Measurements from ENCODE around the gene MOB3B. TPM values are rescaled to one million over a fixed set of nuclear protein-coding genes. Genes with fewer than 3 reads are reported as not detected.

MOB3B gene
- total RNA-seq, 4 donors from 2014 or later, result 9.8 to 17.6 (median 14.6) TPM

- DNase-seq, result no peak
- intact Hi-C loops (cut with DNase I), result no loop called here
- Histone ChIP-seq H3K4me3 (replicated peaks in 1 of 3) (no peak overlapping the region), H3K4me1 (peaks cover 0 to 11% of the 10 kb centered on the region in 2 donors), H3K27ac (no peak overlapping the region), H3K36me3 (no peaks in the 10 kb centered on the region), H3K27me3 (no peaks in the 10 kb centered on the region), H3K9me3 (no peaks in the 10 kb centered on the region)
- WGBS, 2 donors, result 38 to 59% methylated on average over 5 of the region's 5 CpGs
- TF ChIP-seq CTCF (IDR thresholded peaks at IDR 0.05) (no peak), POLR2A (IDR thresholded peaks at IDR 0.05) (no peak)
These were observed 248.8 kb downstream of the MOB3B start for GRCh38 chr9:27280860-27281259.

- TF ChIP-seq CTCF (IDR thresholded peaks at IDR 0.05) (no peak), POLR2A (IDR thresholded peaks at IDR 0.05) (no peak)
- intact Hi-C loops (cut with DNase I), result no loop called here
- Histone ChIP-seq H3K27me3 (no peaks in the 10 kb centered on the region), H3K4me3 (replicated peaks in 1 of 3) (no peak overlapping the region), H3K9me3 (no peaks in the 10 kb centered on the region), H3K27ac (no peak overlapping the region), H3K36me3 (no peaks in the 10 kb centered on the region), H3K4me1 (peaks cover 0 to 11% of the 10 kb centered on the region in 2 donors)
- 93 to 95% methylated on average over 14 to 16 of the region's 16 CpGs for WGBS, 2 donors
- DNase-seq, result no peak
These were observed 249.4 kb downstream of the MOB3B start for GRCh38 chr9:27280249-27280648.

- Histone ChIP-seq H3K4me1 (peaks cover 0 to 11% of the 10 kb centered on the region in 2 donors), H3K4me3 (replicated peaks in 1 of 3) (no peak overlapping the region), H3K27ac (no peak overlapping the region), H3K27me3 (no peaks in the 10 kb centered on the region), H3K36me3 (no peaks in the 10 kb centered on the region), H3K9me3 (no peaks in the 10 kb centered on the region)
- DNase-seq, result no peak
- intact Hi-C loops (cut with DNase I), result loop anchor here (5.0 kb wide), 1 partner anchor 247 kb away; no protein-coding TSS in a partner anchor
- TF ChIP-seq CTCF (IDR thresholded peaks at IDR 0.05) (no peak), POLR2A (IDR thresholded peaks at IDR 0.05) (no peak)
- 89 to 90% methylated on average over 3 of the region's 3 CpGs for WGBS, 2 donors
These were observed 250.0 kb downstream of the MOB3B start for GRCh38 chr9:27279611-27280010.

- no peaks in the 10 kb centered on the region for H3K9me3 ChIP-seq
- H3K36me3 ChIP-seq, result no peaks in the 10 kb centered on the region
- no peak for DNase-seq
- no peak for TF ChIP-seq CTCF (IDR thresholded peaks at IDR 0.05)
- no peak for TF ChIP-seq POLR2A (IDR thresholded peaks at IDR 0.05)
- H3K4me3 ChIP-seq (replicated peaks in 1 of 3), result no peak overlapping the region
- intact Hi-C loops (cut with DNase I), result loop anchor here (5.0 kb wide), 1 partner anchor 246 kb away; no protein-coding TSS in a partner anchor
- peaks cover 0 to 11% of the 10 kb centered on the region in 2 donors for H3K4me1 ChIP-seq
- H3K27ac ChIP-seq, result no peak overlapping the region
- no peaks in the 10 kb centered on the region for H3K27me3 ChIP-seq
- 75 to 76% methylated on average over 1 of the region's 1 CpG for WGBS, 2 donors
These were observed 251.2 kb downstream of the MOB3B start for GRCh38 chr9:27278374-27278773.

GRCh38 chr9:27276193-27277030 lies 253.2 kb downstream of the MOB3B start:
- intact Hi-C loops (cut with DNase I), result loop anchor here (5.0 kb wide), 1 partner anchor 244 kb away; no protein-coding TSS in a partner anchor
- H3K9me3 ChIP-seq, result no peaks in the 10 kb centered on the region
- H3K27ac ChIP-seq, result no peak overlapping the region
- H3K4me1 ChIP-seq, result peaks cover 0 to 9% of the 10 kb centered on the region in 2 donors
- H3K36me3 ChIP-seq, result no peaks in the 10 kb centered on the region
- no peak overlapping the region for H3K4me3 ChIP-seq (replicated peaks in 1 of 3)
- 39 to 41% methylated on average over 12 of the region's 12 CpGs for WGBS, 2 donors
- DNase-seq, result peak in 1 of 2 donors; percentile 27
- peak; percentile 33 to 83 (median 76) for TF ChIP-seq CTCF (IDR thresholded peaks at IDR 0.05)
- TF ChIP-seq POLR2A (IDR thresholded peaks at IDR 0.05), result no peak
- no peaks in the 10 kb centered on the region for H3K27me3 ChIP-seq
